Amniotic epithelial cell (primary cell): ENCODE results near the gene RUNDC1.
"Not testable (repeated sequence)": the region's sequence is repeated elsewhere in the genome, so short reads cannot be mapped to it uniquely, and the experiment has no call there.

ENCODE experiments used
- DNase-seq: peaks from one replicate; pipeline ENCODE4 v3.0.0-alpha.2; 2010; ENCODE audit warnings: low read depth

Gene RUNDC1

GRCh38 chr17:42980274-42980765 is at the start of gene RUNDC1:
Gene RUNDC1 (plus strand): TSS chr17:42980565. CDS start chr17:42980577, 12 bp downstream.
- DNase-seq, result peak; percentile 67

- DNase-seq, result peak; percentile 55
Measured at GRCh38 chr17:42937712-42938596, 42.4 kb upstream of the RUNDC1 start.

GRCh38 chr17:42944211-42944610 is 36.2 kb upstream of the RUNDC1 start:
- DNase-seq, result peak; percentile 27

GRCh38 chr17:42946812-42947211 is 33.6 kb upstream of the RUNDC1 start:
- DNase-seq, result no peak

GRCh38 chr17:42950044-42950783 is 30.2 kb upstream of the RUNDC1 start:
- no peak for DNase-seq

- DNase-seq, result no peak
Measured at GRCh38 chr17:42953669-42954068, 26.7 kb upstream of the RUNDC1 start.

GRCh38 chr17:42964161-42964932 is 16.0 kb upstream of the RUNDC1 start, which contains the start of gene AARSD1:
Gene AARSD1 (minus strand): TSS chr17:42964454. CDS start chr17:42964440, 14 bp downstream.
- DNase-seq, result peak; percentile 92

GRCh38 chr17:42967925-42968324 is 12.4 kb upstream of the RUNDC1 start:
- no peak for DNase-seq

- DNase-seq, result peak; percentile 85
Measured at GRCh38 chr17:42969001-42969581, 11.3 kb upstream of the RUNDC1 start.

- no peak for DNase-seq
Measured at GRCh38 chr17:42971589-42971988, 8.8 kb upstream of the RUNDC1 start.

GRCh38 chr17:42973323-42973722 is 7.0 kb upstream of the RUNDC1 start:
- not testable (repeated sequence) for DNase-seq

- DNase-seq, result no peak
Measured at GRCh38 chr17:42975265-42975664, 5.1 kb upstream of the RUNDC1 start.

GRCh38 chr17:42975701-42976100 is 4.7 kb upstream of the RUNDC1 start:
- not testable (repeated sequence) for DNase-seq

GRCh38 chr17:42979511-42980273 is 673 bp upstream of the RUNDC1 start, which contains the start of gene PTGES3L:
Gene PTGES3L (minus strand): TSS chr17:42980080. CDS start chr17:42980053, 27 bp downstream.
- DNase-seq, result peak; percentile 36

- DNase-seq, result peak; percentile 55
Measured at GRCh38 chr17:42980766-42981397, 517 bp downstream of the RUNDC1 start.

GRCh38 chr17:42982266-42982665 is 1.9 kb downstream of the RUNDC1 start:
- DNase-seq, result peak; percentile 29

GRCh38 chr17:42985225-42985624 is 4.9 kb downstream of the RUNDC1 start:
- DNase-seq, result no peak

- peak; percentile 12 for DNase-seq
Measured at GRCh38 chr17:42989141-42989540, 8.8 kb downstream of the RUNDC1 start.

- peak; percentile 45 for DNase-seq
Measured at GRCh38 chr17:42989726-42990652, 9.6 kb downstream of the RUNDC1 start.
